A673 (cell line): ENCODE measurements around the gene GJB5.

Experiments used
- EZH2 ChIP-seq: fragments of 200-600 bp; sonication (generic); IDR thresholded peaks from 2 replicates; pipeline ENCODE4 v1.6.1; 2017; ENCODE audit warnings: borderline replicate concordance, low read depth, mild to moderate bottlenecking, mixed read lengths, antibody characterized with exemption, low read length; ENCODE audit not compliant: poor library complexity, severe bottlenecking
- TF ChIP-seq, protein P1 (sequence below): fragments of 300-800, 200-600 bp; sonication (generic); conservative IDR thresholded peaks from 2 replicates; pipeline ENCODE4 v1.5.1; 2017; ENCODE audit warnings: low read depth, mild to moderate bottlenecking, antibody characterized with exemption, low read length, moderate library complexity, mixed read lengths

DNA sequence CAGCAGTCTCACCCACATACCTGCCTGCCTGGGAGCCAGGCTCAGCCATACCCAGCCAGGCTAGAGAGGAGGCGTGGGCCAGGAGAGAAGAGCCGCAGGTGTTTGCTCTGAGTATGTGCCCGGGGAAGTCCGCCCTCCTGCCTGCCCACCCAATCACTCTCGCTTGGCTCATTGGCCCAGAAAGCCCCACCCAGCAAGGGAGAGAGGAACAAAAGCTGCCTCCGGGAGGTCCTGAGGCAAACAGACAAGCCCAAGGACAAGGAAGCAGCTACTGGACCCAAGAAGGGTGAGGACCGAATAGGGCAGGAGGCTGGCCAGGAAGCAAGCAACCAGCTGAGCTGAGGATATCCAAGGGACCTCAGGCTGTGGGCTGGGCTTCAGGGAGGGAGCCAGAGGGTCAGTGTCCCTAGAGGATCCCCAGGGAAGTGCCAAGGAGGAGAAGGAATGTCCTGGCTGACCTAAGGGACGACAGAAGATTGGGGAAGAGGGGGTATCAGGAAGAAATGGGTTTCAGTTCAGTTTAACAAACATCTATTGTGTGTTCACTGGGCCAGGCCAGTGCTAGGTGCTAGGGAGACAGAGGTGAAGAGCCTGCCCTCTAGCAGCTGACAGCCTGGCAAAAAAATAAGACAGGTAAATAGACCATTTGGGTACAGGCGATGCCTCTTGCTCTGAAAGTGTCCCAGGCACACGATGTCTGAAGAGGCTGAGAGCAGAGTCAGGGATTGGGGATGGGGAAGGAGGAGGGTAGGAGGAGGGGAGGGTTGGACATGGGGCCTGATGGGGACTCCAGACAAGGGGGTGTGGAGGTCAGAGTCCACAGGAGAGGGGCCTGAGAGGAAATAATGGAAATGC lies 4.9 kb downstream of the GJB5 start, which contains the start of gene GJB4:
- TF ChIP-seq, protein P1, sequence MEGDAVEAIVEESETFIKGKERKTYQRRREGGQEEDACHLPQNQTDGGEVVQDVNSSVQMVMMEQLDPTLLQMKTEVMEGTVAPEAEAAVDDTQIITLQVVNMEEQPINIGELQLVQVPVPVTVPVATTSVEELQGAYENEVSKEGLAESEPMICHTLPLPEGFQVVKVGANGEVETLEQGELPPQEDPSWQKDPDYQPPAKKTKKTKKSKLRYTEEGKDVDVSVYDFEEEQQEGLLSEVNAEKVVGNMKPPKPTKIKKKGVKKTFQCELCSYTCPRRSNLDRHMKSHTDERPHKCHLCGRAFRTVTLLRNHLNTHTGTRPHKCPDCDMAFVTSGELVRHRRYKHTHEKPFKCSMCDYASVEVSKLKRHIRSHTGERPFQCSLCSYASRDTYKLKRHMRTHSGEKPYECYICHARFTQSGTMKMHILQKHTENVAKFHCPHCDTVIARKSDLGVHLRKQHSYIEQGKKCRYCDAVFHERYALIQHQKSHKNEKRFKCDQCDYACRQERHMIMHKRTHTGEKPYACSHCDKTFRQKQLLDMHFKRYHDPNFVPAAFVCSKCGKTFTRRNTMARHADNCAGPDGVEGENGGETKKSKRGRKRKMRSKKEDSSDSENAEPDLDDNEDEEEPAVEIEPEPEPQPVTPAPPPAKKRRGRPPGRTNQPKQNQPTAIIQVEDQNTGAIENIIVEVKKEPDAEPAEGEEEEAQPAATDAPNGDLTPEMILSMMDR = no peak
- no peak for TF ChIP-seq EZH2
